ENCODE measurements around the gene PLA2R1. TPM values are rescaled to one million over a fixed set of nuclear protein-coding genes. Genes with fewer than 3 reads are reported as not detected.

PLA2R1 gene
- total and polyA plus RNA-seq, 9 donors: 9.9 to 33.8 (median 20.4) TPM

DNA sequence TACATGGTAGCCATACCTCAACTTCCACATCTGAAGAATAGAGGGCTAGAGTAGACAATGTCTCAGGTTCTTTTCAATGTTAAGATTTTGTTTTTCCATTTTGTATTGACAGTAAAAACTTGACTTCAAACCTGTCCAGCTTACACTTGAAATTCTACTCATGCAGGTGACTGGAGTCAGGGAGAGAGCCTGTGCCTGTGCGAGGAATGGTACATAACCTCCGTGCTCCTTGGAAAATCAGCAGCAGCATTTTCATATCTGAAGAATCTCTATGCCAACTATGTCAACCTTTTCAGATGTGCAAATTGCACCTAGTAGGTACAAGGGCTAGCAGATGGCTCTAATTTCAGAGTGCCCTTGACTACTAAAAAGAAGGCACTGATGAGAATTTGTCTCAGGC lies 2.1 kb downstream of the PLA2R1 start:
- DNase-seq: no peak
- intact Hi-C loops (cut with DNase I): no loop called here
- Histone ChIP-seq H3K4me3 (no peak overlapping the region), H3K9me3 (no peaks in the 10 kb centered on the region), H3K36me3 (no peaks in the 10 kb centered on the region), H3K27ac (no peak overlapping the region), H3K4me1 (ENCODE audit: insufficient read depth) (peaks cover 17% of the 10 kb centered on the region), H3K27me3 (no peaks in the 10 kb centered on the region)
- WGBS, 3 donors: 96 to 98% (median 98%) methylated on average over 2 of the region's 2 CpGs
- TF ChIP-seq, protein P1, sequence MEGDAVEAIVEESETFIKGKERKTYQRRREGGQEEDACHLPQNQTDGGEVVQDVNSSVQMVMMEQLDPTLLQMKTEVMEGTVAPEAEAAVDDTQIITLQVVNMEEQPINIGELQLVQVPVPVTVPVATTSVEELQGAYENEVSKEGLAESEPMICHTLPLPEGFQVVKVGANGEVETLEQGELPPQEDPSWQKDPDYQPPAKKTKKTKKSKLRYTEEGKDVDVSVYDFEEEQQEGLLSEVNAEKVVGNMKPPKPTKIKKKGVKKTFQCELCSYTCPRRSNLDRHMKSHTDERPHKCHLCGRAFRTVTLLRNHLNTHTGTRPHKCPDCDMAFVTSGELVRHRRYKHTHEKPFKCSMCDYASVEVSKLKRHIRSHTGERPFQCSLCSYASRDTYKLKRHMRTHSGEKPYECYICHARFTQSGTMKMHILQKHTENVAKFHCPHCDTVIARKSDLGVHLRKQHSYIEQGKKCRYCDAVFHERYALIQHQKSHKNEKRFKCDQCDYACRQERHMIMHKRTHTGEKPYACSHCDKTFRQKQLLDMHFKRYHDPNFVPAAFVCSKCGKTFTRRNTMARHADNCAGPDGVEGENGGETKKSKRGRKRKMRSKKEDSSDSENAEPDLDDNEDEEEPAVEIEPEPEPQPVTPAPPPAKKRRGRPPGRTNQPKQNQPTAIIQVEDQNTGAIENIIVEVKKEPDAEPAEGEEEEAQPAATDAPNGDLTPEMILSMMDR (IDR thresholded peaks at IDR 0.05): no peak
- TF ChIP-seq POLR2A (IDR thresholded peaks at IDR 0.05): no peak
- no peak for TF ChIP-seq EP300 (IDR thresholded peaks at IDR 0.05)

DNA sequence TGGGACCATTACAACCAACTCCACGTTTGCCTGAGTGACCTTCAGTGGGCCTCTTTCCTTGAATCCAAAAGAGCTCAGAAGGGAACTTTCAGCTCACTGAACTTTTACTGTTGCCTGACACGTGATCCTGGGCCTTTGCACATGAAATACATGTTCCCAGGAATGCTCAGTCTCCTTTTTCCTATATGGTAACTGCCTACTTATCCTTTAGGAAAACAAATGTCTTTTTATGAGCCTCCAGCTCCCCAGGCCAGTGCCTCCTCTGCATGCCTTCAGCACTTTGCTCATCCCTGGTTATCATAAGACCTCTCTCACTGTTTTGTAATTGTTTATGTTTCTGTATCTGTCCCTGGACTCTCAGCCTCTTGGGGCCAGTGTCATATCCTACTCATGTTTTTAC lies 5.1 kb downstream of the PLA2R1 start:
- no peak for TF ChIP-seq EP300 (IDR thresholded peaks at IDR 0.05)
- TF ChIP-seq POLR2A (IDR thresholded peaks at IDR 0.05): no peak
- TF ChIP-seq, protein P1 (IDR thresholded peaks at IDR 0.05): no peak
- peaks cover 22% of the 10 kb centered on the region for H3K4me1 ChIP-seq (ENCODE audit: insufficient read depth)

DNA sequence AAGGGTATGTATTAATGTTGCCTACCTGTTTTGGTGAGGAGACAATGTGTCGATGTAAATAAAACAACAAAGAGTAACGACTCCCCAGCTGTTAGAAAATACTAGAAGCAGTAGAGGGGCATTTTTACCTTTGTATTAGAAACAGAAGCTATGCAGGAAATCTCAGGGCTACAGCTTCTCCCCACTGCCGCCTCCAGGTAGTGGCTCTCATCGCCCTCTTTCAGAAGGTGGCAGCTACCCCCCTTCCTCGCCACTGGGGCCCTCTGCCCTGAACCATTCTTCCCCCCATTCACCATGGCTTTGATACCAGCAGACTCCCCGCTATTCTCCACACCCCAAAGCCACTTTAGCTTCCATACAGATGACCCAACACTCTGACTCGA lies 6.7 kb downstream of the PLA2R1 start:
- Histone ChIP-seq H3K36me3 (no peaks in the 10 kb centered on the region), H3K9me3 (no peaks in the 10 kb centered on the region), H3K4me1 (ENCODE audit: insufficient read depth) (peaks cover 19% of the 10 kb centered on the region), H3K4me3 (no peak overlapping the region), H3K27ac (peak overlapping the region in 1 of 2 donors; percentile 0), H3K27me3 (no peaks in the 10 kb centered on the region)
- TF ChIP-seq, protein P1 (IDR thresholded peaks at IDR 0.05): no peak
- no peak for TF ChIP-seq EP300 (IDR thresholded peaks at IDR 0.05)
- intact Hi-C loops (cut with DNase I): no loop called here
- no peak for DNase-seq
- 85 to 91% (median 87%) methylated on average over 7 of the region's 7 CpGs for WGBS, 3 donors

More for the DNA sequence above, 5.1 kb downstream of the PLA2R1 start:
- Histone ChIP-seq H3K27me3 (no peaks in the 10 kb centered on the region), H3K4me3 (no peak overlapping the region), H3K9me3 (no peaks in the 10 kb centered on the region), H3K27ac (no peak overlapping the region), H3K36me3 (no peaks in the 10 kb centered on the region)
- DNase-seq: no peak
- WGBS, 3 donors: 62 to 72% (median 68%) methylated on average over 2 of the region's 2 CpGs
- intact Hi-C loops (cut with DNase I): no loop called here

DNA sequence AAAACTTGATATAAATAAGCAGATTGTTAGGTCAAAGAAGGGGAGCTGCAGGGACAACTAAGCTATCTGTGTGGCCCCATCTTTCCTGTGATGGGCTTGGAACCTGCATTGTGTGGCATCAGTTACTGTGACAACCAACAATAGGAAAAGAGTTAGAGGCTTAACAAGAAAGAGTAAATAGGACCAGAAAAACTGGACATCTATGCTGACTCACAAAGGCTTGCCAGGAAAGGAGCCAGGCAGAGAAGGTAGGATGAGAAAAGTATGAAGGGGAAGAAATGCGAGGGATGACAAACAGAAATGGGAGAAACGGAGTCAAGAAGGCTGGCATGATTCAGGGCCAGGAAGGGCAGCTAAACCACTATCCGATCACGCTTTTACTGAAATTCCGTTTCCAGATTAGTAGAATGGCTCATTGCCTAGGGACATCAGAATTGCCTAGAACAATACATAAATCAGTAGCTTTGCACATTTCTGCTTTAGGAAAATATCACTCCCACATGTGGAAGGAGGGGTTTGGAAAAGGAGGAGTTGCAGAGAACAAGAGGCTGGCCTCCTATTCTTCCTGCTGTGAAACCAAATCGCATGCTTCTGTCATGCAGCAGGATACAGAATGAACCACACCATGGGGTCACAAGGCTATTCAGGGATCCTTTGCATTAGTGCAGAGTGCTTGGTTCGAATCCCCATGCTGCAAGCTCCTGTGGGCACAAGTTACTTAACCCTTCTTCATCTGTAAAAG lies 7.3 kb downstream of the PLA2R1 start:
- Histone ChIP-seq H3K9me3 (no peaks in the 10 kb centered on the region), H3K27ac (peak overlapping the region in 1 of 2 donors; percentile 48), H3K36me3 (no peaks in the 10 kb centered on the region), H3K4me3 (no peak overlapping the region), H3K27me3 (no peaks in the 10 kb centered on the region), H3K4me1 (ENCODE audit: insufficient read depth) (peaks cover 19% of the 10 kb centered on the region)
- 10 to 15% (median 11%) methylated on average over 7 of the region's 7 CpGs for WGBS, 3 donors
- DNase-seq: peak in 2 of 5 donors; percentile 37 to 39
- TF ChIP-seq, protein P1 (IDR thresholded peaks at IDR 0.05): no peak
- no peak for TF ChIP-seq EP300 (IDR thresholded peaks at IDR 0.05)
- no peak for TF ChIP-seq POLR2A (IDR thresholded peaks at IDR 0.05)
- intact Hi-C loops (cut with DNase I): no loop called here

All from ovary (tissue), 9 donors.